Sciatic nerve (tissue), 2 donors: ENCODE data around the gene ERCC6L. TPM values are rescaled to one million over a fixed set of nuclear protein-coding genes. Genes with fewer than 3 reads are reported as not detected.

Experiments used
- ATAC-seq: fragments of 200-7000 bp; cut with Tn5 transposase; one replicate; pipeline ENCODE4 v1.9.1; 2020; ENCODE audit warnings: mild to moderate bottlenecking, moderate library complexity
- DNase-seq: peaks from one replicate; pipeline ENCODE4 v3.0.0-alpha.2; 2020; ENCODE audit warnings: low spot score
- intact Hi-C: fragments of 100-400 bp; cut with DNase I; formaldehyde crosslinking; loops from one replicate; pipeline ENCODE4 v1.14.2; 2022
- total RNA-seq: library from RNA; stranded (reverse); fragmentation: NEBNext Ultra II Directional; extraction: Animal tissue kit (Norgen Biotek cat#: 25700); gene quantifications from one replicate; pipeline ENCODE4 v1.2.1, GENCODE V29; 2021
- donor health status: DM: no; HTN: no; CAD: no.
- donor health status: DM: no; HTN: no; CAD: no.

Gene ERCC6L, protein sequence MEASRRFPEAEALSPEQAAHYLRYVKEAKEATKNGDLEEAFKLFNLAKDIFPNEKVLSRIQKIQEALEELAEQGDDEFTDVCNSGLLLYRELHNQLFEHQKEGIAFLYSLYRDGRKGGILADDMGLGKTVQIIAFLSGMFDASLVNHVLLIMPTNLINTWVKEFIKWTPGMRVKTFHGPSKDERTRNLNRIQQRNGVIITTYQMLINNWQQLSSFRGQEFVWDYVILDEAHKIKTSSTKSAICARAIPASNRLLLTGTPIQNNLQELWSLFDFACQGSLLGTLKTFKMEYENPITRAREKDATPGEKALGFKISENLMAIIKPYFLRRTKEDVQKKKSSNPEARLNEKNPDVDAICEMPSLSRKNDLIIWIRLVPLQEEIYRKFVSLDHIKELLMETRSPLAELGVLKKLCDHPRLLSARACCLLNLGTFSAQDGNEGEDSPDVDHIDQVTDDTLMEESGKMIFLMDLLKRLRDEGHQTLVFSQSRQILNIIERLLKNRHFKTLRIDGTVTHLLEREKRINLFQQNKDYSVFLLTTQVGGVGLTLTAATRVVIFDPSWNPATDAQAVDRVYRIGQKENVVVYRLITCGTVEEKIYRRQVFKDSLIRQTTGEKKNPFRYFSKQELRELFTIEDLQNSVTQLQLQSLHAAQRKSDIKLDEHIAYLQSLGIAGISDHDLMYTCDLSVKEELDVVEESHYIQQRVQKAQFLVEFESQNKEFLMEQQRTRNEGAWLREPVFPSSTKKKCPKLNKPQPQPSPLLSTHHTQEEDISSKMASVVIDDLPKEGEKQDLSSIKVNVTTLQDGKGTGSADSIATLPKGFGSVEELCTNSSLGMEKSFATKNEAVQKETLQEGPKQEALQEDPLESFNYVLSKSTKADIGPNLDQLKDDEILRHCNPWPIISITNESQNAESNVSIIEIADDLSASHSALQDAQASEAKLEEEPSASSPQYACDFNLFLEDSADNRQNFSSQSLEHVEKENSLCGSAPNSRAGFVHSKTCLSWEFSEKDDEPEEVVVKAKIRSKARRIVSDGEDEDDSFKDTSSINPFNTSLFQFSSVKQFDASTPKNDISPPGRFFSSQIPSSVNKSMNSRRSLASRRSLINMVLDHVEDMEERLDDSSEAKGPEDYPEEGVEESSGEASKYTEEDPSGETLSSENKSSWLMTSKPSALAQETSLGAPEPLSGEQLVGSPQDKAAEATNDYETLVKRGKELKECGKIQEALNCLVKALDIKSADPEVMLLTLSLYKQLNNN
- 0.09 TPM for total RNA-seq

GRCh38 chrX:72238721-72239475, at the start of gene ERCC6L:
Gene ERCC6L, minus strand, starts transcription at chrX:72239027. Its CDS starts 116 bp downstream, at chrX:72238911.
- intact Hi-C loops = no loop called here
- ATAC-seq (peak; percentile 99), DNase-seq (peak; percentile 90)

GRCh38 chrX:72282302-72282701, 43.5 kb upstream of the ERCC6L start:
- intact Hi-C loops = no loop called here
- no peak for ATAC-seq
- DNase-seq = no peak

DNA sequence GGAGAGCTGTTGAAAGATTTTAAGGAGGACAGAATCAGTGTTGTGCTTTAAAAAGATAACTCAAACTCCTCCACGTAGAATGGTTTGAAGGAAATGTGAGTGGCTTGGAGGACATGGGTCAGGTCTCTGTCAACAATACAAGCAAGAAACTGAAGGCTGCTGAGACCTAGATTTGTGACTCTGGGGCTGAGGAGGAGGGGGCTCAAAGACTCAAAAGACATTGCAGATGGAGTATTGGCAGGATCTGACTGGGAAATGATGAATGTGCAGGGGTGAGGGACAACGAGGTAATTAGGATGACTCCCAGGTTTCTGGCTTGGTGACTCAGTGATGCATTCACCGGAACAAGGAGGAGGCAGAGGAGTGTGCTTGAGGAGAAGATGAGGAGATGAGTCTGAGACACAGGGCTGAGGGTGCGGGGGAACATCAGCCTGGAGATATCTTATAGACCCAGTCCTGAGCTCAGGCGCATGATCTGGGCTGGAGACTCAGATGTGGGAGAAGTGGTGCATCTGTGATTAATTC, 41.6 kb upstream of the ERCC6L start:
- intact Hi-C loops = no loop called here
- no peak for DNase-seq
- no peak for ATAC-seq

- ATAC-seq = no peak
- intact Hi-C loops = no loop called here
- no peak for DNase-seq
Observed at GRCh38 chrX:72276478-72276953, 37.7 kb upstream of the ERCC6L start.

DNA sequence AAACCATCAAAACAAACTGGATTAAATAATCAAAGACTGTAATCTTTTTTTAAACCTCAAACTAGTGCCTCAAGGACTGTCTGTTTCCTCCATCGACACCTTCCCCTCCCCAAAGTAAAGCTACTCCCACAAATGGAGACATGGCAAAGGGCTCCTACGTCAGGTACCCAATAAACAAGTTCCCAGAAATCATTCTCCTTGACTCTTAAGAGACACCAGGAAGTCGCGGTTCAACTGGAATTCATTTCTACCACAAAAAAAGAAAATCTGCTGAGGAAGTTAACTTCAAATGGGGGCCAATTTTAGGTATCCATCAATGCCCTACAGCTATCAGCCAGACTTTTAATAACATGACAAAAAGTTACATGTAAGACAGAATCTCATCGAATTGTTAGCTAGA, 35.7 kb upstream of the ERCC6L start:
- DNase-seq (no peak), ATAC-seq (no peak)
- intact Hi-C loops = no loop called here

DNA sequence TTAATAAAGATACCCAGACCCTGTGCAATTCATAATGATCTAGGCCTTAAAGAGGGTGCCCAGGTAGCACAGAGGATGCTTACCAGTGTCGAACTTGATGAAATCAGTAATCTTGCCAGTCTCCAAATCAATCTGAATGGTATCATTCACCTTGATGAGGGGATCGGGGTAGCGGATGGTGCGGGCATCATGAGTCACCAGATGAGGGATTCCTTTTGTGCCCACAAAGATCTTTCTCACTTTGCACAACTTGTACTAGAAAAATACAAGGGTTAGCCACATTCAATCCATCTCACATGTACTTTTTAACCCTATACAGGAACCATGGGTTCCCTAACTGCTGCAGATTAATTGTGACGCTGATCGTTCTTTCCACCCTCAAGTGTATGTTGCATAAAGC, 34.9 kb upstream of the ERCC6L start:
- no peak for DNase-seq
- no peak for ATAC-seq
- intact Hi-C loops = no loop called here

GRCh38 chrX:72272868-72273267, 34.0 kb upstream of the ERCC6L start:
- intact Hi-C loops = no loop called here
- ATAC-seq (no peak), DNase-seq (no peak)

DNA sequence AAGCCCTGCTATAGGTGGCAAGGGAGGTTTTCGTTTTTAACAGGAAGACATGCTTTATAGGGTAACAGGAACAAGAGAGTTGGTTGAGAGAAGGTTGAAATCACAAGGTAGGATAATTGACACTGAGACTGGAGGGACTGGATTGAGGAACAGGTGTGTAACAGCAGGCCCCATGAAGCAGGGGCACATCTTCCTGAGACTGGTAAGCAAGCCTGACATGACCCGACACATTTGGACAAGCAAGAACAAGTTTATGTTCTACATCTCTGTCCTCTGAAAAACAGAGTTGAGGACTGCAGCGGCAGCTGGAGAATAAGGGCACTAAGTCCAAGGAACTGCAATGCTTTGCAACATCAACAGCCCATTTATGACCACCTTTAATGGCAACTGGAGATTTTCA, 33.0 kb upstream of the ERCC6L start:
- intact Hi-C loops = no loop called here
- ATAC-seq = no peak
- DNase-seq = no peak

- DNase-seq (no peak), ATAC-seq (peak; percentile 38)
- intact Hi-C loops = no loop called here
Observed at GRCh38 chrX:72271091-72271788, 32.4 kb upstream of the ERCC6L start.

GRCh38 chrX:72270316-72270866, 31.6 kb upstream of the ERCC6L start:
- no peak for ATAC-seq
- DNase-seq = no peak
- intact Hi-C loops = no loop called here

- intact Hi-C loops = no loop called here
- DNase-seq (no peak), ATAC-seq (no peak)
Observed at GRCh38 chrX:72269671-72270251, 30.9 kb upstream of the ERCC6L start.

DNA sequence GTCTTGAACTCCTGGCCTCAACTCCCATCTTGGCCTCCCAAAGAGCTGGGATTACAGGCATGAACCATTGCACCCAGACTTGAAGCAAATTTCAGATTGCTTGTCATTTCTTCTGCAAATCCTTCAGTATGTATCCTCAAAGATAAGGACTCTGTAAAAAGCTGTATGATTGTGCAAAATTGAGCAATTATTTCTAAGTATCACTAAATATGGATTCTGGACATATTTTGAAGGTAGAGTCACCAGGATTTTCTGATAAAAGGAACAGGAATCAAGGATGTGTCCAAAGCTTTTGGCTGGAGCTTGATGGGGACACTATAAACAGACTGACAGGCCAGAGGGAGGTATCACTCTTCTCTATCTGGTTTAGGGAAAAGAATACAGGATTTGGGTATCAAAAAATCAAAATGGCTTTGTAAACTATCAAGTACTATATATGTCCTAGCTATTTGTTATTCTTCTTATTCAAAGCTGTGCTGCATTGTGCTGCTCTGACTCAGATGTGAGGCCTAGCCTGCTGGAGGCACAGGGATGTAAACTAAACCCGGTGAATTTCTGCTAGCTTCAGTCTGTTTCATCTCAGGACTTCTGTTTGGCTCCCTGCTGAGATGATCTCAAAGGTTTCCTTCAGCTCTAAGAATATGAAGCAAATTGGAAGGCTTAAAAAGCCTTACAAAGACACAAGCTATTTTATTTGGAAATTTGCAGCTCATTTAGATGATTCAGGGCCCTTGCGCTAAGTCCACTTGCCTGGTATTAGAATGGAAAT, 30.0 kb upstream of the ERCC6L start:
- intact Hi-C loops = no loop called here
- no peak for ATAC-seq
- DNase-seq = no peak

DNA sequence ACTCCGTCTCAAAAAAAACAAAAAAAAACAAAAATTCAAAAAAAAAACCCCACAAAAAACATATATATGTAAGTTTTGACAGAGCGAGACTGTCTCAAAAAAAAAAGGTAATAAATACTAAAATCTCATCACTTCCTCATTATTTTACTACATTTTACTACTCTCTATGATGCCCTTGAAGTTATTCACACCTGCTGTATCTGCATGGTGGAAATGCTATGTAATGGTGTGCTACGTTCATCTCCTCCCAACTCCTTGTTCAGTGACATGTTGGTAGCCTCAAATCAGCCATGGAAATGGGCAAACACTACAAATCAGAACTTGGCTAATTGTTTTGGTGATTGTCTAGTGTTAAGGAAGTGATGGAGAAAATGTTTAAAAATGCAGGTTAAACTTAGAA, 26.4 kb upstream of the ERCC6L start:
- ATAC-seq = no peak
- DNase-seq = no peak
- intact Hi-C loops = no loop called here

DNA sequence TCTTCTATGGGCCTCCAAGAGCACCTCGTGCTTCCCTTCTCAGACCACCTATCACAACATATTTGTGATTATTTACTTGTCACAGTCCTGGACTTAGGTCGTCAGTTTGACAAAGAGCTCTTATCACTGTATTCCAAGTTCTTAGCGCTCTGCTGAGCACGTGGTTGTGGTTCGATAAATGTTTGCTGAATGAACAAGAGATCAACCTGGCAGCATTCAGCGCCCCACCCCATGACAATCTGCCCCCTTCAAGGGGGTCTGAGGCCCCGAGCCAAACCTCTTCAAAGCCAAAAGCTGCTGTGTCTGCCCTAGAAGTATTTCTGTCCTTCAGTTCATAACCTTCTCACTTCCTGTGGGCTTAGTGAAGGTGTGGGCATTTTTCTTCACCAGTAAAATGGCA, 23.2 kb upstream of the ERCC6L start:
- intact Hi-C loops = no loop called here
- ATAC-seq = no peak

DNA sequence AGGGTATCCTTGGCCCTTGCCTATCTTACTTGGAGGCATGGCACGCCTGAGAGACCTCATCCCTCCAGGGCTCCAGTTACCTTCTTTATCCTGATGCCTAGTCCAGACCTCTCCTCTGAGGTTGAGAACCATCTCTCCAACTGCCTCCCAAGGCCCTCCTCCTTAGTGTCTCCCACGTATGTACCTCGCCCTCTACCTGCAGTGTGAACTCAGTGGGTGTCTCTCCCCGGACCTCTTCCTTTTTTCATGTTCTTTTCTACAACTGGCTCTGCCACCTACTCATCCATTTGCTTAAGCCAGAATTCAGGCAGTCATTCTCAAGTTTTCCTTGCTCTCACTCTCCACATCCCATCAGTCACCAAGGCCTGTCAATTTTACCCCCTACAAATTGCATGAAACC, 21.6 kb upstream of the ERCC6L start:
- no peak for DNase-seq

More for the DNA sequence above, 23.2 kb upstream of the ERCC6L start:
- DNase-seq = no peak

DNA sequence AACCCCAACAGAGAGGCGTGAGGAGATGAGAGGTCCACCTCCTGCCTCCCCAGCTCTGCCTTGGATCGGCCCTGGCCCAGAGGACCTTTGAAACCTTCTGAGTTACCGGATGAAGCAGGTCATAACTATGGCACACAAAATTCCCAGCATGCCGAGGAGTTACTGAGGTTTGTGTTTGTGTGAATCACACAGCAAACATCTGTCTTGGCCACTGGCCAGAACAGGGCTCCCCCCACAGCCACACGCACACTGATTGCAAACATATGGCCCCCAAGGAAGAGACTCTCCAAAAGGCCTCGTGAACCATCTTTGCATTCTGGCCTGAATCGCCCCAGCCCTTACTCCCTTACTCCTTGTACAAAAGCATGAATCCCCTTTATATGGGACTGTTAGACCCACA, 19.3 kb upstream of the ERCC6L start:
- ATAC-seq = no peak
- intact Hi-C loops = no loop called here
- DNase-seq = no peak

More for the DNA sequence above, 21.6 kb upstream of the ERCC6L start:
- no peak for ATAC-seq
- intact Hi-C loops = no loop called here
